GM13976 (cell line): ENCODE data around the gene STAT6.
A peak's percentile ranks its signal among the peaks of the same experiment; 100 is the strongest.

ENCODE experiments used
- DNase-seq: peaks from one replicate; pipeline ENCODE4 v3.0.0; 2012; ENCODE audit warnings: low spot score
- in situ Hi-C: fragments of 300-500 bp; cut with MboI; formaldehyde crosslinking; loops from one replicate; pipeline ENCODE4 v1.12.0; 2022; ENCODE audit warnings: low sequenced_read_pairs, mixed read lengths, inconsistent platforms; ENCODE audit not compliant: unreplicated experiment
- TF ChIP-seq, protein P1 (sequence below): IDR thresholded peaks from 2 replicates; pipeline ENCODE4 v1.5.1; 2012; ENCODE audit warnings: borderline replicate concordance, mild to moderate bottlenecking; ENCODE audit not compliant: insufficient read depth; ENCODE audit errors: extremely low read depth, missing control alignments, control extremely low read depth

The STAT6 gene

DNA sequence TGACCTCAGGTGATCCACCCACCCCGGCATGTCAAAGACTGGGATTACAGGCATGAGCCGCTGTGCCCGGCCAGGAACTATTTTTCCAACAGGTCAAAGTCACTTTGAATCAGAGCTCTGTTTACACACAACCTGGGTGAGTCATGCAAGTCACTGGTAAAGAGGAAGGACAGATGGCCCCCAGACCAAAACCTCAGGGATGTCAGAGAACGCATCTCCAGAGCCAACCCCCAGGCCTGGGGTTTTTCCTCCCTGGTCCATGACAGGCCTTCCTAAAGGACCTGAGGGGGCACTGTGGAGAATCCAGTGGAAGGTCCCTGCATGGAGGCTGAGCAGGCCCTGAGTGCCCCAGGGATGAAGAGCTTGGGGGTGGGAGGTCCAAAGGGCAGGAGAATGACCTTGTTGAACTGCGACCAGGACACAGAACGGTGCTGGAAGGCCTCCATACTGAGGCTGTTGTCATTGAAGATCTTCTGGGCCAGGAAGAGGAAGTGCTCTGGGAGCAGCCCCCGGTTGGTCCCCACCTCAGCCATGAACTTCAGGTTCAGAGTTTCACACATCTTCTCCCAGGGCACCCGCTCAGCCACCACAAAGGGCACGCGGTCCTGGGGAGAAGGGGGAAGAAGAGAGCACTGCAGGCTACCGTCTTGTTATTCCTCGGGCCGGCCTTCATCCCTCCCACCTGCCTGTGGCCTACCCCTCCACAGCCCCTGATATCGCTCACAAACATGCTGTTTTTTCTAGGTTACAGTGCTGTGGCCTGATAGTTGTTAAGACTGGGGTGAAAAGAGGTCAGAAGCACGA is 9.1 kb downstream of the STAT6 start:
- DNase-seq, result peak; percentile 18
- TF ChIP-seq, protein P1, sequence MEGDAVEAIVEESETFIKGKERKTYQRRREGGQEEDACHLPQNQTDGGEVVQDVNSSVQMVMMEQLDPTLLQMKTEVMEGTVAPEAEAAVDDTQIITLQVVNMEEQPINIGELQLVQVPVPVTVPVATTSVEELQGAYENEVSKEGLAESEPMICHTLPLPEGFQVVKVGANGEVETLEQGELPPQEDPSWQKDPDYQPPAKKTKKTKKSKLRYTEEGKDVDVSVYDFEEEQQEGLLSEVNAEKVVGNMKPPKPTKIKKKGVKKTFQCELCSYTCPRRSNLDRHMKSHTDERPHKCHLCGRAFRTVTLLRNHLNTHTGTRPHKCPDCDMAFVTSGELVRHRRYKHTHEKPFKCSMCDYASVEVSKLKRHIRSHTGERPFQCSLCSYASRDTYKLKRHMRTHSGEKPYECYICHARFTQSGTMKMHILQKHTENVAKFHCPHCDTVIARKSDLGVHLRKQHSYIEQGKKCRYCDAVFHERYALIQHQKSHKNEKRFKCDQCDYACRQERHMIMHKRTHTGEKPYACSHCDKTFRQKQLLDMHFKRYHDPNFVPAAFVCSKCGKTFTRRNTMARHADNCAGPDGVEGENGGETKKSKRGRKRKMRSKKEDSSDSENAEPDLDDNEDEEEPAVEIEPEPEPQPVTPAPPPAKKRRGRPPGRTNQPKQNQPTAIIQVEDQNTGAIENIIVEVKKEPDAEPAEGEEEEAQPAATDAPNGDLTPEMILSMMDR, result no peak
- in situ Hi-C loops, result no loop called here

DNA sequence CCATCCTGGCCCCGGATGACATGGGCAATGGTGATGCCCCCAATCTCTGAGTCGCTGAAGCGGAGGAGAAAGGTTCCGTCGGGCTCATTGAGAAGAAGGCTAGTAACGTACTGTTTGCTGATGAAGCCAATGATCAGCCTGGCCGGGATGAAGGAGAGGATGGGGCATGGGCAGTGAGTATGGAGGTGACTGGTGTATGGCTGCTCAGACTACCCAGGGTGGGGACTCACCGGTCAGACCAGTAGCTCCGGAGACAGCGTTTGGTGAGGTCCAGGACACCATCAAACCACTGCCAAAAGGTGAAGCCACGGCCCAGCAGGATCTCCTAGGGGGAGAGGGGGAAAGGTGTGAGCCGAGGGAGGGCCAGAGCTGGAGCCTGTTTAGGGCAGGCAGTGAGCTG is 11.4 kb downstream of the STAT6 start:
- in situ Hi-C loops, result no loop called here
- no peak for DNase-seq
- TF ChIP-seq, protein P1, result no peak

DNA sequence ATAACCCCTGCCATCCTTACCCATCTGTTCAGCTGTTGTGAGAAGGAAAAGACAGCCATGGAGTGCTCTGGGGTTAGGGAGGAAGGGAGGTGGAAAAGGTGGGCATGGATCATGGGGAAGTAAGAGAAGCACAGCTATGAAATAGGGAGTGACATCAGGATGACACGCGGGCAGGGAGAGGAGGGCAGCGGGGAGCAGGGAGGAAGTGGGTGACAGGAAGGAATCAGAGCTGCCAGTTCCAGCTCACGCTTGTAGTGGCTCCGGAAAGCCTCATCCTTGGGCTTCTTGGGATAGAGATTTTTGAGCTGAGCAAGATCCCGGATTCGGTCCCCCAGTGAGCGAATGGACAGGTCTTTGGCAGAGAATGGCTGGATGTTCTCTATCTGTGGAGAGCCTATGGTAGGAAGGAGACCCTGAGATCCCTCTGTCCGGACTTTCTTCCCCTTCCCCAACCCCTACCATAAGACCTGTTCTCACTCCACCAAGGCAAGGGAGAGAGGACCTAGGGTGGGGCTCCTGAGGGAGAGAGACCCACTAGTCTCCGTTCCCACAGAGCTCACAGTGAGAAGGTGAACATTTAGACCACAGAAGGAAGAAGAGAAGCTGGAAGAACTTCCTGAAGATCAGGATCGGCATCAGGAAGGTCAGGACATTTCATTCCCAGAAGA is 12.0 kb downstream of the STAT6 start:
- in situ Hi-C loops, result no loop called here
- DNase-seq, result peak; percentile 6
- TF ChIP-seq, protein P1, result no peak

DNA sequence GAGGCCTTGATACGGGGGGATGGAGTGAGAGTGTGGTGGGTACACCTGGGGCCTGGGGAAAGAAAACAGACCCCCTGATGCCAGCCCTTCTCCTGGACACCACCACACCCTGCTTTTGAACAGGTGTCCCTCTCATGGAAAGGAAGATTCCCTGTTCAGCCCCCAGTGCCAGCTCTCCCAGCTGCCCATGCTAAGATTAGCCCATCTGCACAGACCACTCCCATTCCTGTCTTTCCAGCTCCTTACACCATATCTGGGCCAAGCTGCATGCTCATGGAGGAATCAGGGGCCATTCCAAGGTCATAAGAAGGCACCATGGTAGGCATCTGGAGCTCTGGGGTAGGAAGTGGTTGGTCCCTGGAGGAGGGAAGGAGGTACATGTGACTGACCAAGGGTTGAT is 12.6 kb downstream of the STAT6 start:
- no peak for DNase-seq
- in situ Hi-C loops, result no loop called here
- TF ChIP-seq, protein P1, result no peak

DNA sequence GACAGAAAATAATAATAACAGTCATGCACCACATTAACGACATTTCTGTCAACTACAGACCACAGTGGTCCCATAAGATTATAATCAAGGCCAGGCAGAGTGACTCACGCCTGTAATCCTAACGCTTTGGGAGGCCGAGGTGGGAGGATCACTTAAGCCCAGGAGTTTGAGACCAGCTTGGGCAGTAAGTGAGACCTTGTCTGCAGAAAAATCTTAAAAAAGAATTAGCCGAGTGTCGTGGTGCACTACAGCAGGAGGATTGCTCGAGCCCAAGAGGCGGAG is 13.7 kb downstream of the STAT6 start:
- TF ChIP-seq, protein P1, result no peak
- in situ Hi-C loops, result no loop called here
- DNase-seq, result no peak

DNA sequence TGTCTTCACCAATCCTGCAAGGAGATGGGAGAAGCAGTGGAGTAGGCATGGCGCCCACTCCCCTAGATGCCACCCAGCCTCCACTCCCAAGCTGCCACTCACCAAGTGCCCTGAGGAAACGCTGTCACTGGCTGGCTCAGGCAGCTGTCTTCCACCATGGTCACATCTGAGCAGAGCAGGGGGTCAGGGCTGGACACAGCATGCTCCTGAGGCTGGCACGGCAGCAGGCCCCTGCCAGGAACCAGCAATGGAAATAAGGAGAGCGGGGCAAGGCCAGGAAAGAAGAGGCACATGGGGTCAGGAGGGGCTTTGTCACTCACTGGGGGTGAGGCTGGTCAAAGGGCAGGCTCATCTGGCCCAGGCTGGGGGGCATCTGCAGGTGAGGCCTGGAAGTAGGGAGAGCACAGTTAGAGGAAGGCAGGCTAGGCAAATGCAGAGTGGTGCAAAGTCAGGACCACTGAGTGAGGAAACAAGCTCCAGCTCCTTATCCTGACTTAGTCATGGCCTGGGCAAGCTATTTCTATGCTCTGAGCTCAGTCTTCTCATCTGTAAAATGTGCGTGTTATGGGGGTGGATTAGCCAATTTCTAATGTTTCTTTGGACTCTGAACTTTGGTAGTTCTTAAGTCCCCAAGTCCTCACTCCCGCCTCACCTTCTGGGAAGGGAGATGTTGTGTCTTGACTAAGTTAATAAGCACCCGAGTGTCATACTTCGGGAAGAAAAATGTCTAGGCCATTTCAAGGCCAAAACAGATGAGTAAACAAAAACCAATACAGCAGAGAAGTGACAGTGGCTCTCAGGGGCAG is 14.2 kb downstream of the STAT6 start:
- TF ChIP-seq, protein P1, result no peak
- in situ Hi-C loops, result no loop called here
- DNase-seq, result peak; percentile 15
